A549 (cell line): ENCODE measurements around the gene PCDHGC5. TPM values are rescaled to one million over a fixed set of nuclear protein-coding genes. Genes with fewer than 3 reads are reported as not detected.

Source experiments
- ATAC-seq, 2 experiments: fragments of 200-7000 bp in 1 of 2; fragments of >200 bp in 1 of 2; cut with Nextera tagmentation in 1 of 2; cut with Tn5 transposase in 1 of 2; 3 replicates each; pipeline versions ENCODE4 v1.8.0 to v1.9.1; 2018 to 2020; ENCODE audit warnings: mild to moderate bottlenecking in 1 of 2, moderate library complexity in 1 of 2
- CTCF ChIA-PET: fragments of 300-600 bp; sonication (Branson Sonifier 250); formaldehyde crosslinking; extraction: SDS; loops from one replicate; lab custom pipeline; 2021; ENCODE audit warnings: antibody characterized with exemption, inconsistent platforms; lab: Yijun Ruan, JAX
- POLR2A ChIA-PET: fragments of 350-600 bp; formaldehyde crosslinking; extraction: SDS; loops from one replicate; lab custom pipeline; 2021; ENCODE audit warnings: antibody characterized with exemption, inconsistent platforms; lab: Yijun Ruan, JAX
- DNase-seq, 2 experiments: peaks; one replicate each; pipeline versions ENCODE4 v3.0.0 to v3.0.0-alpha.2; 2011 to 2016; ENCODE audit warnings: low read depth in 1 of 2, low spot score in 1 of 2
- FAIRE-seq: peaks from 2 replicates; lab custom pipeline; 2011; peaks lifted over from hg19 to GRCh38; lab: Jason Lieb, UNC
- H3K27ac ChIP-seq, 2 experiments: fragments of >200 bp; sonication (Bioruptor Twin); formaldehyde crosslinking; 3 replicates each; pipeline ENCODE4 v1.5.1; 2016 to 2017
- H3K4me1 ChIP-seq: fragments of >200 bp; sonication (Bioruptor Twin); formaldehyde crosslinking; 3 replicates; pipeline ENCODE4 v1.6.1; 2016
- H3K4me2 ChIP-seq: fragments of >200 bp; sonication (Bioruptor Twin); formaldehyde crosslinking; 3 replicates; pipeline ENCODE4 v1.6.1; 2016
- H3K4me3 ChIP-seq: fragments of >200 bp; sonication (Bioruptor Twin); formaldehyde crosslinking; 3 replicates; pipeline ENCODE4 v1.5.1; 2016
- H3K9me3 ChIP-seq: fragments of >200 bp; sonication (Bioruptor Twin); formaldehyde crosslinking; 3 replicates; pipeline ENCODE4 v1.6.1; 2016
- CEBPB ChIP-seq, 2 experiments: fragments of >200 bp in 1 of 2; sonication (Bioruptor Twin) in 1 of 2; formaldehyde crosslinking in 1 of 2; IDR thresholded peaks; 2 replicates each; pipeline ENCODE4 v1.6.1; 2012 to 2016
- CHD2 ChIP-seq: fragments of 150-350 bp; IDR thresholded peaks from 2 replicates; pipeline ENCODE4 v1.6.1; 2014; ENCODE audit warnings: low read length; ENCODE audit not compliant: partially characterized antibody
- EHMT2 ChIP-seq: fragments of 200-600 bp; sonication (generic); IDR thresholded peaks from 2 replicates; pipeline ENCODE4 v1.6.1; 2016; ENCODE audit warnings: antibody characterized with exemption, low read depth, mild to moderate bottlenecking, moderate library complexity
- FOSB ChIP-seq: fragments of 250-450 bp; sonication (Bioruptor Pico); IDR thresholded peaks from 2 replicates; pipeline ENCODE4 v1.5.0; 2020; ENCODE audit warnings: mild to moderate bottlenecking, moderate library complexity
- FOSL2 ChIP-seq, 2 experiments: fragments of 450-650 bp in 1 of 2; fragments of >200 bp in 1 of 2; sonication (Bioruptor Twin) in 1 of 2; formaldehyde crosslinking; IDR thresholded peaks; 2 replicates each; pipeline versions ENCODE4 v1.5.0 to v1.6.1; 2016 to 2020; ENCODE audit warnings: mild to moderate bottlenecking in 1 of 2, moderate library complexity in 1 of 2
- HDAC2 ChIP-seq: fragments of 200-600 bp; sonication (generic); IDR thresholded peaks from 2 replicates; pipeline ENCODE4 v1.6.1; 2016
- JUN ChIP-seq, 2 experiments: fragments of >200 bp; sonication (Bioruptor Twin); formaldehyde crosslinking; IDR thresholded peaks; 2 replicates in 1 of 2; 3 replicates in 1 of 2; pipeline ENCODE4 v1.6.1; 2016 to 2017
- JUNB ChIP-seq: fragments of >200 bp; sonication (Bioruptor Twin); formaldehyde crosslinking; IDR thresholded peaks from 2 replicates; pipeline ENCODE4 v1.6.1; 2016
- KDM1A ChIP-seq: fragments of 200-600 bp; sonication (generic); IDR thresholded peaks from 2 replicates; pipeline ENCODE4 v1.6.1; 2016; ENCODE audit warnings: low read depth, mild to moderate bottlenecking
- KDM5A ChIP-seq: fragments of 200-600 bp; sonication (generic); IDR thresholded peaks from 2 replicates; pipeline ENCODE4 v1.6.1; 2016; ENCODE audit warnings: antibody characterized with exemption, mild to moderate bottlenecking
- RAD21 ChIP-seq, 2 experiments: fragments of >200 bp in 1 of 2; sonication (Bioruptor Twin) in 1 of 2; formaldehyde crosslinking in 1 of 2; IDR thresholded peaks in 1 of 2; conservative IDR thresholded peaks in 1 of 2; 2 replicates in 1 of 2; 3 replicates in 1 of 2; pipeline ENCODE4 v1.6.1; 2012 to 2018; ENCODE audit warnings: inconsistent platforms in 1 of 2
- RARB ChIP-seq: fragments of 250-450 bp; sonication (Bioruptor Pico); IDR thresholded peaks from 2 replicates; pipeline ENCODE4 v1.8.0; 2021; ENCODE audit warnings: mild to moderate bottlenecking, moderate library complexity
- RCOR1 ChIP-seq: fragments of 150-350 bp; IDR thresholded peaks from 2 replicates; pipeline ENCODE4 v1.6.1; 2014; ENCODE audit warnings: antibody characterized with exemption, low read length, low read depth
- RFX5 ChIP-seq: fragments of 450-650 bp; IDR thresholded peaks from 2 replicates; pipeline ENCODE4 v1.7.1; 2014; ENCODE audit warnings: antibody characterized with exemption, mild to moderate bottlenecking, moderate library complexity
- RNF2 ChIP-seq: fragments of 200-600 bp; sonication (generic); IDR thresholded peaks from 2 replicates; pipeline ENCODE4 v1.6.1; 2016; ENCODE audit warnings: low read depth, mild to moderate bottlenecking, antibody characterized with exemption, moderate library complexity, borderline replicate concordance
- ZFP36 ChIP-seq: fragments of 450-650 bp; IDR thresholded peaks from 2 replicates; pipeline ENCODE4 v1.6.1; 2014; ENCODE audit warnings: borderline replicate concordance; ENCODE audit not compliant: partially characterized antibody
- WGBS: methylation state at CpG from one replicate; pipeline ENCODE4 v1.1.6; 2017; ENCODE audit errors: missing lambda C conversion rate; 5-methylcytosine and 5-hydroxymethylcytosine counted together
- polyA plus RNA-seq, 4 experiments: library from polyadenylated mRNA; depleted of rRNA in 3 of 4; stranded (reverse); fragments of >200 nt; fragmentation: RNase III in 1 of 4; extraction: RNeasy Plus Mini Kit Qiagen cat#74134 plus additional on column Dnase treatment in 1 of 4; gene quantifications; 2 replicates in 3 of 4; 3 replicates in 1 of 4; pipeline ENCODE4 v1.2.3, GENCODE V29; 2011 to 2017
- TF ChIP-seq, protein P1 (sequence below): fragments of >200 bp; sonication (Bioruptor Twin); formaldehyde crosslinking; IDR thresholded peaks from 2 replicates; pipeline ENCODE4 v1.6.1; 2016
- TF ChIP-seq, protein P2 (sequence below): fragments of 450-650 bp; IDR thresholded peaks from 2 replicates; pipeline ENCODE4 v1.6.1; 2014; ENCODE audit warnings: antibody characterized with exemption
- TF ChIP-seq, protein P3 (sequence below): fragments of >200 bp; sonication (Bioruptor Twin); formaldehyde crosslinking; IDR thresholded peaks from 3 replicates; pipeline ENCODE4 v1.6.1; 2016

PCDHGC5 gene
- polyA plus RNA-seq, 2 of the 4 experiments (the other 2 are of a cell fraction): not detected

DNA sequence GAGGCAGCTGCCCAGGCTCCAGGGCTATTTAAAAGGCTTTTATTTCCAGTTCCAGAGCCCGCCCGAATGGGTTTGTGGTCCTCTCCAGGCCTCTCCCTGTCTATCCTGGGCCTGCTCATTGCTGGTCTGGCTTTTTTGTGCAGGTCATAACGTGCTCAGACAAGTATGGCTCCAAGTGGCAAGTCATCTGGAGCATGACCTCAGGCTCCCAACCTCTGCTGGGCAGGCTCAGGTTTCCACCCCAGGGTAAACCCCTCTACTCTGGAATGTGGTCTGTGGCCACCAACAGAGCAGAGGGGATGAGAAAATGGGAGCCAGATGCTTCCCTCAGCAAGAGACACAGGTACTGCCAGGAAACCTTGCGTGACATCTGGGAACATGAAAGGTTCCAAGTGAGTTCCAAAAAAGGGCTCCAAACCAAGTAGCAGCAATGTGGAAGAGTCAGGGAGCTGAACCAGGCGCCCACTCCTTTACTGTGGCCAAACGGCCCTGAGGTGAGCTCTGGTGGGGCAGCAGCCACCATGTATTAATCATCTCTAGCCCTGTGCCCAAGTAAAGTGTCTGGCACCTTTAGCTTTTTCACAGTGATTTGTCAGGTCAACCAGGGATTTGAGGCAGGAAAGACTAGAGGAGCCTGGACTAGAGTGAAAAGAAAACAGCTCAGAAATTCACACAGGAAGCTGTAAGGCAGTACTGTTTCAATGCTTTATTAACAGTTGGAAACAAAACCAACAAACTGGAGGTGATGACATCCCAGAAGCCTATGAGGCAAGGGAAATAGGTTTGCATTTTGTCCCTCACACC, 25.7 kb downstream of the PCDHGC5 start:
- ATAC-seq (no peak), FAIRE-seq (no peak), DNase-seq (no peak)
- CTCF ChIA-PET: interaction anchor here (1.1 to 15.1 kb wide), 10 partner anchors 10 to 144 kb away, joined by 3 to 163 read pairs (median 6); partner anchors contain the start of genes PCDHGA7, PCDHGC3 and PCDHGC5
- Histone ChIP-seq H3K4me3 (no peak overlapping the region), H3K4me1 (no peaks in the 10 kb centered on the region), H3K4me2 (no peak overlapping the region), H3K9me3 (no peaks in the 10 kb centered on the region), H3K27ac (no peak overlapping the region)
- no peak for TF ChIP-seq RARB (CRISPR knock-in tag)
- TF ChIP-seq RCOR1: no peak
- no peak for TF ChIP-seq FOSB (CRISPR knock-in tag)
- POLR2A ChIA-PET: no interaction called here
- 84% methylated on average over 6 of the region's 6 CpGs for WGBS

DNA sequence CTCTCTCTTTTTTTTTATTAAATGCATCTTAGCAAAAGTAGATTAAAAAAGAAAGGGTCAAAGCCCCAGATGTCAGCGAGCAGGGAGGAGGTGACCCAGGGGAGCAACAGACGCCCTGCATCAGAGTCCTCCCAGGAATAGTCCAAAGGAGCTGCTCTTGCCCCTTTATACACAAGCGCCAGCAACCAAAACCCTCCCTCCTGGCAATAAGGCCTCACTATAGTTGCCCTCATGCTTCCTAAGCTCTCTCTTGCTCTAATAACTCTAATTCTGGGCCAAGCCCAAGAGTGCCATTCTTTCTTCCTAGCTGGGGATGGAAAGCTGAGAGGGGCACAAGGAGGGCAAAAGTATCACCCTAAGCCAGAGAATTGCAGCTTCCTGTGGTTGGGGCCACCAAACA, 26.3 kb downstream of the PCDHGC5 start:
- CTCF ChIA-PET: interaction anchor here (1.6 to 15.1 kb wide), 7 partner anchors 9 to 134 kb away, joined by 4 to 163 read pairs (median 7); partner anchors contain the start of genes PCDHGA7, PCDHGC3 and PCDHGC5
- no peak overlapping the region for H3K4me2 ChIP-seq
- no peak for FAIRE-seq
- H3K9me3 ChIP-seq: no peaks in the 10 kb centered on the region
- TF ChIP-seq CHD2 (no peak), CEBPB (IDR thresholded peaks at IDR 0.05) (no peak), JUNB (no peak), EHMT2 (no peak), KDM5A (no peak), KDM1A (no peak), RCOR1 (no peak), RNF2 (no peak), RAD21 (conservative IDR thresholded peaks at IDR 0.05 in 1 of 2, IDR thresholded peaks at IDR 0.05 in 1 of 2) (no peak), FOSL2 (IDR thresholded peaks at IDR 0.05) (no peak), FOSL2 (CRISPR knock-in tag; IDR thresholded peaks at IDR 0.05) (no peak), HDAC2 (no peak), JUN (IDR thresholded peaks at IDR 0.05) (no peak), ZFP36 (no peak)
- TF ChIP-seq, protein P1, sequence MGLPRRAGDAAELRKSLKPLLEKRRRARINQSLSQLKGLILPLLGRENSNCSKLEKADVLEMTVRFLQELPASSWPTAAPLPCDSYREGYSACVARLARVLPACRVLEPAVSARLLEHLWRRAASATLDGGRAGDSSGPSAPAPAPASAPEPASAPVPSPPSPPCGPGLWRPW: no peak
- TF ChIP-seq, protein P2, sequence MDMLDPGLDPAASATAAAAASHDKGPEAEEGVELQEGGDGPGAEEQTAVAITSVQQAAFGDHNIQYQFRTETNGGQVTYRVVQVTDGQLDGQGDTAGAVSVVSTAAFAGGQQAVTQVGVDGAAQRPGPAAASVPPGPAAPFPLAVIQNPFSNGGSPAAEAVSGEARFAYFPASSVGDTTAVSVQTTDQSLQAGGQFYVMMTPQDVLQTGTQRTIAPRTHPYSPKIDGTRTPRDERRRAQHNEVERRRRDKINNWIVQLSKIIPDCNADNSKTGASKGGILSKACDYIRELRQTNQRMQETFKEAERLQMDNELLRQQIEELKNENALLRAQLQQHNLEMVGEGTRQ: no peak
- TF ChIP-seq, all 56 proteins: peak for 0
- 80% methylated on average over 3 of the region's 3 CpGs for WGBS
- Histone ChIP-seq H3K4me1 (no peaks in the 10 kb centered on the region), H3K27ac (no peak overlapping the region), H3K4me3 (no peak overlapping the region)
- DNase-seq (no peak), ATAC-seq (no peak)
- POLR2A ChIA-PET: no interaction called here

DNA sequence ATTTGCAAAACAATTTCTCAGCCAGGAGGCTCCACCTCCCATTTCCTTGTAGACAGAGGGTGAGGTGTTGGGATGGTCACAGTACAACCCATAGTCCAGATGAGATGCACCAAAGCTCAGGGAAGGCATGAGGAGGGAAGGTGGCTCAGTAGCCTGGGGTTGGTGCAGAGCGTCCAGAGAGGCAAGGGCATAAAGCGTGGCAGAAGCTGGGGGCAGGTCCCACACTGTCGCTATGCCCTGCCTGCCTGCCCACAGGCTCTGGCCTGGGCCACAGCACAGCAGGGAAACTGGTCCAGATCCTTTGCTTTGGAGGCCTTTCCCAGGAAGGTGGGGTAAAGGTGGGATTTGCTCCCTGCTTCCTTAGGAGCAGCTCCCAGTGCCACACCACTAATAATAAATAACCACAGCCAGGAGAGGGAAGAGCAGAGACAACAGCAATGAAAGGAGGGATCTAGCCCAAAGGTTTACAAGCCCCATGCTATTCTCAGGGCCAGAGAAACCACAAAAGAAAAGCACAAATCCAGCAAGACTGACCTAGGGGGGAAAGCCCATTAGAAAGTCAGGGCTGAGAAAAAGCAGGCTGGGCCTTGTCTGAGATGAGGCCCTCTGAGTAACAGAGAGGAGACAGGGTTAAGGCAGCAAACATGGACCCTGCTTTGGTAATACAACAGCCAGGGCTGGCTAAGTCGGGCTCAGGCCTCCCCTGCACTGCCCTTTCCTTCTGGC, 27.2 kb downstream of the PCDHGC5 start:
- Histone ChIP-seq H3K9me3 (no peaks in the 10 kb centered on the region), H3K4me1 (peaks cover 8% of the 10 kb centered on the region), H3K4me3 (no peak overlapping the region), H3K4me2 (no peak overlapping the region), H3K27ac (no peak overlapping the region)
- no peak for ATAC-seq
- DNase-seq: no peak
- no peak for FAIRE-seq
- POLR2A ChIA-PET: no interaction called here
- WGBS: 77% methylated on average over 4 of the region's 4 CpGs
- CTCF ChIA-PET: interaction anchor here (1.1 to 15.1 kb wide), 8 partner anchors 8 to 317 kb away, joined by 3 to 163 read pairs (median 6); partner anchors contain the start of genes PCDHB11, PCDHGA7, PCDHGC3 and PCDHGC5
- no peak for TF ChIP-seq FOSB (CRISPR knock-in tag)
- TF ChIP-seq RFX5: no peak
- TF ChIP-seq, protein P3, sequence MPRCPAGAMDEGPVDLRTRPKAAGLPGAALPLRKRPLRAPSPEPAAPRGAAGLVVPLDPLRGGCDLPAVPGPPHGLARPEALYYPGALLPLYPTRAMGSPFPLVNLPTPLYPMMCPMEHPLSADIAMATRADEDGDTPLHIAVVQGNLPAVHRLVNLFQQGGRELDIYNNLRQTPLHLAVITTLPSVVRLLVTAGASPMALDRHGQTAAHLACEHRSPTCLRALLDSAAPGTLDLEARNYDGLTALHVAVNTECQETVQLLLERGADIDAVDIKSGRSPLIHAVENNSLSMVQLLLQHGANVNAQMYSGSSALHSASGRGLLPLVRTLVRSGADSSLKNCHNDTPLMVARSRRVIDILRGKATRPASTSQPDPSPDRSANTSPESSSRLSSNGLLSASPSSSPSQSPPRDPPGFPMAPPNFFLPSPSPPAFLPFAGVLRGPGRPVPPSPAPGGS: no peak
- no peak for TF ChIP-seq FOSL2 (IDR thresholded peaks at IDR 0.05)
- TF ChIP-seq FOSL2 (CRISPR knock-in tag; IDR thresholded peaks at IDR 0.05): no peak
